GM21447 (cell line): Measurements from ENCODE around the gene PXT1.
"Not testable (repeated sequence)": the region's sequence is repeated elsewhere in the genome, so short reads cannot be mapped to it uniquely, and the experiment has no call there.

Experiments used
- ATAC-seq: cut with Tn5 transposase; IDR thresholded peaks from one replicate; pipeline ENCODE4 v1.9.1; 2021; ENCODE audit not compliant: unreplicated experiment

Gene PXT1, protein sequence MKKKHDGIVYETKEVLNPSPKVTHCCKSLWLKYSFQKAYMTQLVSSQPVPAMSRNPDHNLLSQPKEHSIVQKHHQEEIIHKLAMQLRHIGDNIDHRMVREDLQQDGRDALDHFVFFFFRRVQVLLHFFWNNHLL

DNA sequence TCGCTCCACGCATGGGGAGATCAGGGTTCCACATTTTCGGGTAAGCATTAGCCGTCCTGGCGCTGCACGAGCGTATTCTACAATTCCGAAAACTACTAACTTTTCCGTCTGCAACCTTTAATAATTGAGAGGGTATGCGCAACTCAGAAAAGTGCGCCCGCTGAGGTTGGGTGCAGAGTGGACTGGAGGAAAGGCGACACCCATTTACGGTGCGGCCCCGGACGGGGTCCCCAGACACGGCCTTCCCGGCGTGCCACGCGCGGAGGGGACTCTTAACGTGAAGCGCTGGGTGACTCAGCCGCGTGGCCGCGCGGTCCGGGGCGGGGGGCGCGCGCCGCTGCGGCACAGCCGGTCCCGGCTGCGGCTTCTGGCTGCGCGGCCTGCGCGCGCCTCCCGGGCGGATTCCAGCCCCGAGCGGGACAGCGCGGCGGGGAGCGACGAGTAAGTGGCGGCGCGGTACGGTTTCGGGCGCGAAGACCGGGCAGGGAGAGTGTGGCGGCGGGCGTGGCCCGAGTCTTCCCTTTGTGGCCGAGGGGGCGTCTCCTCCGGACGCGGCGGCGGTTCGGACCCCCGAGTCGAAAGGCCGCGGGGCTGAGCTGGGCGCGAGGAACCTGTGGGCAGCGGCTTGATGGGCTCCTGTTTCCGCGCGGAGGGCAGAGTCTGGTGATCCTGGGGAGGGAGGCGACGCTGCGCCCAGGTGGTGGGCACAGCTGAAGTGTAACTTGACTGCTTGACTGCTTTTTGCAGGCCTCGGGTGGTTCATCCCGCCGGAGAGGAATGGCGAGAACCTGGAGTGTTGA, at the start of gene PXT1, which contains the start of gene KCTD20:
PXT1 (minus strand) TSS at position 184 of the 800 bp plus-strand sequence. CDS start 16,772 bp downstream, outside the sequence.
KCTD20 (plus strand) TSS at position 330 of the 800 bp plus-strand sequence. CDS start 27,098 bp downstream, outside the sequence.
- peak; percentile 69 for ATAC-seq

DNA sequence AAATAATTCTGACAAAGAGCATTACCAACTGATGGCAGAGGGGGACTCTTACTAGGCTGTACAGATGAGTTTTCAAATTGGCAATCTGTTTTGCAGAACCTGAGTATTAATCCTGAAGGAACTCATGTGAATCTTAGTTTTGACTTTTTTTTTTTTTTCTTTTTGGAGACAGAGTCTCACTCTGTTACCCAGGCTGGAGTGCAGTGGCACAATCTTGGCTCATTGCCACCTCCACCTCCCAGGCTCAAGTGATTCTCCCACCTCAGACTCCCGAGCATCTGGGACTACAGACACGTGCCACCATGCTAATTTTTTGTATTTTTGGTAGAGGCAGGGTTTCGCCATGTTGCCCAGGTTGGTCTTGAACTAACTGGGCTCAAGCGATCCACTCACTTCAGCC, 49.4 kb upstream of the PXT1 start:
- no peak for ATAC-seq

DNA sequence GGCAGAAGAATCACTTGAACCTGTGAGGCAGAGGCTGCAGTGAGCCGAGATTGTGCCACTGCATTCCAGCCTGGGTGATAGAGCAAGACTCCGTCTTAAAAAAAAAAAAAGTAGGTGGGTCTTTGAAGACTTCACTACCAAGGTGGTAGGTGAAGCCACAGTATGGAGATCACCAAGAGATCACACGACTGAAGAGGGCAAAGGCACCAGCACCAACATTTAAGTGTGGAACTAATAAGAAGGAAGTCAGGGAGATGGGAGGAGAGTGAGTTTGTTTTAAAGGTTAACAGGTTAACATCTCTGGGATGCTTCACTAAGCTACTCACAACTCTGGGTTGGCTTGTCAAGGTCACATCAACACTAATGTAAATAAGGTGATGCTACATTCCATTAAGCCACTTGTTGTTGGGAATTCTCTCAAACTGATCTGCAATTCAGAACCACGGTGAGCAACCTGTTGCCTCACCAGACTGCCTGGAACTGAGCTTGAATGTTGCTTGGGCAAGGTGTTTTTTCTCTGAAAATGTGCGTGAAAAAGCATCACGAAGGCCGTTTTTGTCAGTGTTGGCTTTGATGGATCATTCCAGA, 48.8 kb upstream of the PXT1 start:
- ATAC-seq: no peak

DNA sequence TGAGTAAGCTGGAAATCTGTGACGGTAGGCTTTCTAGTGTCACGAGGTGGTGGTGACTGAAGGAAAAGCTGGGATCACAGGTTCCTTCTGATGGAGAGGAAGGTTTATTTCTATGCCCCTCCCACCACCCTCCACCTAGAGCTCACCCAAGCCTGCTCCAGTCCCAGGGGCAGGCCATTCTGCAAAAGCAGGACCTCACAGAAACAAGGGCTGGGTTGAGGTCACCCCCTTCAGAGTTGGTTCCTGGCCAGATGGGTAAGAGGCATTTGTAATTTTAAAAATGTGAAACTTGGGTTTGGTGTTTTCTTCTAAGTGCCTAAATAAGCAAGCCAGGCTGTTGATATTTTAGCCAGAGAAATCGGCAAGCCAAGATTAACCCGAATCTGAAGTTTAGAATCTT, 46.8 kb upstream of the PXT1 start:
- no peak for ATAC-seq

DNA sequence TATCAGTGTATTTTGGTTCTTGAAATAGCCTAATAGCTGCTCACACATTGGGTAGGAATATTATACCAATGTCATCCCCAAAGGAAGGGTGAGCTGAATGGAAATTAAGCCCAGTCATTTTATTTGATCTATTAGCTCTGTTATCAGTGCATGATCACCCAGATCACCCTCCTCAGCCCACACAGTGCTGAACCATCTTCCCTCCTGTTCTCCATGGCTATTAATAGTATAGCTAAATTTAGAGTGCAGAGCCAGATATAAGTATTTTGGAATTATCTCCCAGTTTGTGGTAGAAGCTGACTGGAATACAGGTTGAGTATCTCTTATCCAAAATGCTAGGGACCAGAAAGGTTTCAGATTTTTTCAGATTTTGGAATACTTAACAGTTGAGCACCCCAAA, 45.6 kb upstream of the PXT1 start:
- ATAC-seq: no peak

DNA sequence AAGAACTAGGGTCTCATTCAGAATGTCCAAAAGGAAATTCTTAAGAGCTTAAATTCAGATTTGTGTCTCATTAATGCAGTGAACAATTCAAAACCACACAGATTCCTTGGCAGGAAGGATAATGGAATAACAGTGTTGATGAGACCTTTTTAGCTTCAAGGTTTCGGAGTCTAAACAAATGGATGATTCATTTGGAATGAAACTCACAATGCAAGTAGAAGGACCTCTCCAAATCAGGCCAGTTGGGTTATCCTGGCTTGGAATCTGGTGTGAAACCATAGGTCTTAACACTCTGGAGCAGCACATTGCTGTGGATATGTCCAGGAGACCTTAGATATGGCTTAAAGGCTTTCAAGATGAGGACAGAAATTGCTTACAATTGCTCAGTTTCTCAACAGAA, 45.0 kb upstream of the PXT1 start:
- ATAC-seq: no peak

DNA sequence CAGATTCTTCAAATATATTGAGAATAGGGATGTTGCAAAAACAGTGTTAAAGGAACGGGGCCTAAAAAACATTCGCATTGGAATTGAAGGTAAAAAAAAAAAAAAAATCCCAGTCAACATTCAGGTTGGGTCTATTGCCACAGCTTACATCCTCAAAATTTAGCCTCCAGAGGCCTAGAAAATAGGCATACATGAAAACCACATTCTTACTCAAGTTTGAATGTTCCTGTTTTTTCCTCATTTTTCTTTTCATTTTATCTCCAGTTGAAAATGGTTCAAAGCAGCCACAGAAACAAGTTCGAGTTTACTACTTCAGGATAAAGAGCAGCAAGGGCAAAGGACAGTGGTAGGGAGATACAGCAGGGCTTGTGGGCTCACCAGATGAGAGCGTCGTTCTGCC, 42.1 kb upstream of the PXT1 start:
- ATAC-seq: no peak

DNA sequence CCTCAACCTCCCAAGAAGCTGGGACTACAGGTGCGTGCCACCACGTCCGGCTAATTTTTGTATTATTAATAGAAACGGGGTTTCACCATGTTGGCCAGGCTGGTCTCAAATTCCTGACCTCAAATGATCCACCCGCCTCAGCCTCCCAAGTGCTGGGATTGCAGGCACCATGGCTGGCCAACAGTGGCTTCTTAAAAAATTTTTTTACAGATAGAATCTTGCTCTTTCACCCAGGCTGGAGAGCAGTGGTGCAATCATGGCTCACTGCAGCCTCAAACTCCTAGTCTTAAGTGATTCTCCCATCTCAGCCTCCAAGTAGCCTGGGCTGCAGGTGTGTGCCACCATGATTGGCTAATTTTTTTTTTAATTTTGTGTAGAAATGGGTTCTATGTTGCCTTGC, 40.7 kb upstream of the PXT1 start:
- ATAC-seq: not testable (repeated sequence)

DNA sequence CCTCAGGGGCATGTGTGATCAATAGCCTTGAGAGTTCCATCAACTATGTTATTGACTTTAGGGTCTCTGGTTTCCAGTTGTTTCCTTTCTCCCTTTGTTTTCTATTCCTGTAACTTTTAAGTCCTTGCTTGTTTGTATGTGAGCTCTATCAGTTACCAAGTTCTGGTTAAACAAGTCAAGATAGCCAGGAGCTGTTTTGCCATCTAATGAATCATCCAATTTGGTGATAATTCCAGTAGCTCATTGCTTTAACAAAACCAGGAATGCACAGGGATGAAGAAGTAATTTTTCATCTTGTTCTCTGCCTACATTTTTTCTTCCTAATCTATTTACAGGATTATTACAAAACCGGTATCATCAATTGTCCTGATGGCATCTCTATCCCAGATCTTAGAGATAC, 36.6 kb upstream of the PXT1 start:
- no peak for ATAC-seq

DNA sequence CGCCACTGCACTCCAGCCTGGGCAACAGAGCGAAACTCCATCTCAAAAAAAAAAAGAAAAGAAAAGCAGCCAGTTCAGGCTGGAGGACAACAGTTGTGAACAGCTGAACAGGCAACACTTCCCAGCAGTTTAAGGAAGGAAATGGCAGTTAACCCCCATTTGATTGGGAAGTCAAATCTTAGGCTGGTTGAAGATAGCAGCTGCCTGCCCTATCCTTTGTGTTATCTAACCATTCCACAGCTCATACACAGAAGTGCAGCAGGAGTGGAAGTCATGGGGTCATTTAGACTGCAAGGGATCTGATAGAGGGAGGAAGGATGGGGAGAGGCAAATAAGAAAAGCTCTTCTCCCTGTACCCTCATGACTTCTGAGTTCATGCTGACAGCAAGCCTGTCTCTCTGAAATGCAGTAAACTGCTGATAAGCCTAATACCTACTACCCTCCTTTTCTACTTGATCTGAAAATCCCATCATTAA, 35.4 kb upstream of the PXT1 start:
- ATAC-seq: no peak

DNA sequence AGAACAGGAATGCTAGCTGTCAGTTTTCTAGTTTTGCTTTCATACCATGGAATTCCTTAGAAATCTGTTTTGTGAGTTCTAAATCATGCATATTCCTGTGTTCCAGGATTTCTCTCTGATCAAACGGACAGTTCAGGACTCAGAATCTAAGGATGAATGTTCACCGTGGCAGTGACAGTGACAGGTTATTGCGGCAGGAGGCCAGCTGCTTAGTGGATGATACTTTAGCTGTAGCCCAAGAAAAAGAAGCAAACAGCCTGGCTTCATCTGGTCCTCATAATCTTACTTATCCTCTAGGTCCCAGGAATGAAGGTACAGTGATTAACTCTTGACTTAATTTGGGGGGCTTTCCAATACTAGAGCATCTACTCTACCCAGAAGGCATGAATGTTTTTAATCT, 27.3 kb upstream of the PXT1 start:
- no peak for ATAC-seq

DNA sequence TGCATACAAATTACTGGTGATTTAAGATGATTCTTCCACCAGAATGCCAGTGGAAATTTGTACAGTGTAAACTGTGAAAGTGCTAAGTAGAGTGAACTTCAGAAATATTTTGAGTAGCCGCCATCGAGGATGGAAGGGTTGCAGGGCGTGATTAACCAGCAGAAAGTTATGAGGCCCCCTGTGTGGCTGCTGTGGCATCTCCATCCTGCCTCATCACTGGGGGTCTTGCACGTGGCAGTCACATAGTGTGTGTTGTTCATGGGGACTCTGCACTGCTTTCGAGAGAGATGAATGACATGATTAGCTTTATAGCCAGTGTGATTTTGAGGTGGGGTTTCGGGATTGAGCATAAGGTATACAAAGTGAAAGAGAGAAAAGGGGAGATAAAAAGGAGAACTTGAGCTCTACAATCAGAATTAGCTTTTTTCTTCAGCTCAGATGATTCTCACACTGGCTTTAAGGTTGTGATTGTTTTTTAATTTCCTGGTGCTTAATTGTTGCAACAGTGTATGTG, 26.6 kb upstream of the PXT1 start:
- ATAC-seq: no peak

DNA sequence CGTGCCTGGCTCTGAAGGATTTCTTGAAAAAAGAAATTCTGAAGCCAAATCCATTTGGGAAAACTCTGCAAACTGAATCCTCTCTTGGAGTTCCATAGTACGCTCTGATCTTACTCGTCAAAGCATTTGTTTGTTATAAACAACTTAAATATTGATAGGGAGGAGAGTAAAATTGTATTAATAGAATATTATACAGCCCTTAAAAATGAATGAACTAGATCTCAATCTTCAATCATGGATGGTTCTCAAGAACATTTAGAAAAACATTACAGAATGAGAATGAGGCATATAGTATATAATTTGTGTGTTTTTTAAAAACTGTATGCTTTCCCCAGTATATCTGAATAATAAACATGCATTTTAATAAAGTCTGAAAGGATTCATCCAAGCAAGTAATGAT, 25.0 kb upstream of the PXT1 start:
- no peak for ATAC-seq

DNA sequence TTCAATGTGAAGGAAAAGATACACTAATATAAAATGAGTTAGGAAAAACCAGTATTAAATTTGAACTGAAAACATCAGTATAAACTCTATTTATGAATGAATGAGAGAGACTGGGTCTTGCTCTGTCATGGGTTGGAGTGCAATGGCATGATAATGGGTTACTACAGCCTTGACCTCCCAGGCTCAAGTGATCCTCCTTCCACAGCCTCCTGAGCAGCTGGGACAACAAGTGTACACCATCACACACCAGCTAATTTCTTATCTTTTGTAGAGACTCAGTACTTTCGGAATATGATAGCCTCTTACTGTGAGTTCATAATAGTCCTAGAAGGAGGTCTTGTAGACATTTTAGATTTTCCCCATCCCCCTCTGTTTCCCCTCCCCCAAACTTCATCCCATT, 21.6 kb upstream of the PXT1 start:
- ATAC-seq: no peak

DNA sequence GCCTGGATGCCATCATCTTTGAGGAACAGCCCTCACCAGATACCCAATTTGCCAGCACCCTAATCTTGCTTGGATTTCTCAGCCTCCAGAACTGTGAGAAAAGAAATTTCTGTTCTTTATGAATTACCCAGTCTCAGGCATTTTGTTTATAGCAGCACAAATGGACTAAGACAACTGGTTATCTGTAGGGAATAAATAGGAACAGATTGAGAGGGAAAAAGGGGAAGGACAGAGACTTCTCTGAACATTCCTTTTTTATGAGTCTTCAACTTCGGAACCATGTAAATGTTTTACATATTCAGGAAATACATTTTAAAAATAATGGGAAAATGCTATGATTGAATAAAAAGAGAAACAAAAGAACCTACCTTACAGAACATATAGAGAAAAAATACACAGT, 21.0 kb upstream of the PXT1 start:
- no peak for ATAC-seq

DNA sequence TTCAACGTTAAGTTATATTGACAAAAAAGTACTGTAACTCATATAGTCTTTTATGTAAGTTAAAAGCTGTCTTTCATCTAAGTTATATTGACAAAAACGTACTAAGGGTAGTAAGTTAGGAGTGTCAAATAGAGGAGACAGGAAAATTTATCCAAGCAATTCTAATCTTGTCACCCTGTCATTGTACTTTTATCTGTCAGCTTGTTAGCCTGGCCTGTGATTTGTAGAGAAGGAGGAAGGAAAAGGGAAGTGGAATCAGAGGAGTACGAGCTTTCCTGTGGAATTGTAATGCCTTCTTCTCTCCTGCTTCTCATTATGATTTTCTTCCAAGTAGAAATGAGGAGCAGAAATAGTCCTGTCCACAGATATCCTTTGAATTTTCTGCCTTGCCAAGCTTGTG, 19.0 kb upstream of the PXT1 start:
- no peak for ATAC-seq

DNA sequence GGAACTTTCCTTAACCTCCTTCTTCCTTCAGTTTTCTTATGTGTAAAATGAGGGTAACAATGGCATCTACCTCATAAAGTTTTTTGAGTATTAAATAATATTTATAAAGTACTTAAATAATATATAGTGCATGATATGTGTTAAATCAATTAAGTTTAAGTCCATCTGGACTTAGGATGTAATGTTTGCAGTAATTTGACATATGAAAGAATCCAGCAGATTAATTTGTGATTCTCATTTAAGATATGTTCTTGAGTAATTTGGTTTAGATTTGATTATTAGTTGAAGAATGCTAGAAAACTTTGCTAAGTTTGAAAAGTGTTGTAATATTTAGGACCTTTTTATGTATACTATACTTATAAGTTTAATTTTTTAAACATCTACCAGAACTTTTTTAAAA, 18.3 kb upstream of the PXT1 start:
- no peak for ATAC-seq

DNA sequence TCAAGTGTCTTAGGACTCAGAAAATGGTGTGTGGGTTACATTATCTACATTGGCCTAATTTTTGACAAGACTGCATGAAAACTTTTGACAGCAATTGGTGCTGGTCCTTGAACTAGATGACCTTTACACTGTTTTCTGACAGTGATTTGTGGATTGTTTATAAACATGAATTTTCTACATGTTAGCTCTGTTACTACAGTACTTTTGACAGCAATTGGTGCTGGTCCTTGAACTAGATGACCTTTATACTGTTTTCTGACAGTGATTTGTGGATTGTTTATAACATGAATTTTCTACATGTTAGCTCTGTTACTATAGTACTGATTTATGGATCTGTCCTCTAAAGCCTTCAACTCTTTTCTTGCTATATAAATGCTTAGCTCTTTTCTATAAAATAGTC, 16.8 kb upstream of the PXT1 start:
- no peak for ATAC-seq

DNA sequence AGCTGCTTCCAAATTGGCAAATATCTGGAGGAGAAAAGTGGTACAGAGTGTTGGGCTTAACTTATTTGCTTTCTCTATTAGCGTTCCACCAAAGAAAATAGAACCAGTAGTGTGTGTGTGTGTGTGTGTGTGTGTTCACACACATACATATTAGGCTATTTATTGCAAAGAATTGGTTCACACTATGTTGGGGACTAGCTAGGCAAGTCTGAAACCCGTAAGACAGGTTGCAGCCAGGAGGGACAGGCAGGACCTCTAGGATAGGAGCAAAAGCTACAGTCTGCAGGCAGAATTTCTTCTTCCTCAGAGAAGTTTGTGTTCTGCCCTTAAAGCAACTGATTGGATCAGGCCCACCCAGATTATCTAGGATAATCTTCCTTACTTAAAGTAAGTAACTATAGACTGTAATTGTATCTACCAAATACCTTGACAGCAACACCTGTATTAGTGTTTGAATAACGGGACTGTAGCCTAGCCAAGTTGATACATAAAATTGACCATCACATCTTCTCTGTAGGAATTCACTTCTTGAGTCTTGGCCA, 12.9 kb upstream of the PXT1 start:
- ATAC-seq: no peak

DNA sequence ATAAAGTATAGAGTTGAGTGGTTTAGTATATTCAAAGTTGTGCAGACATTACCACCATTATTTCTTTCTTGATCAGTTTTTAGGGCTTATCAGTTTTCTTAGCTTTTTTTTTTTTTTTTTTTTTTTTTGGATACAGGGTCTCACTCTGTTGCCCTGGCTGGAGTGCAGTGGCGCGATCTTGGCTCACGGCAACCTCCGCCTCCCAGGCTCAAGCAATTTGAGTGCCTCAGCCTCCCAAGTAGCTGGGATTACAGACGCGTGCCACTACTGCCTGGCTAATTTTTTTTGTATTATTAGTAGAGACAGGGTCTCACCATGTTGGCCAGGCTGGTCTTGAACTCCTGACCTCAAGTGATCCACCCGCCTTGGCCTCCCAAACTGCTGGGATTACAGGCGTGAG, 10.2 kb upstream of the PXT1 start:
- not testable (repeated sequence) for ATAC-seq

DNA sequence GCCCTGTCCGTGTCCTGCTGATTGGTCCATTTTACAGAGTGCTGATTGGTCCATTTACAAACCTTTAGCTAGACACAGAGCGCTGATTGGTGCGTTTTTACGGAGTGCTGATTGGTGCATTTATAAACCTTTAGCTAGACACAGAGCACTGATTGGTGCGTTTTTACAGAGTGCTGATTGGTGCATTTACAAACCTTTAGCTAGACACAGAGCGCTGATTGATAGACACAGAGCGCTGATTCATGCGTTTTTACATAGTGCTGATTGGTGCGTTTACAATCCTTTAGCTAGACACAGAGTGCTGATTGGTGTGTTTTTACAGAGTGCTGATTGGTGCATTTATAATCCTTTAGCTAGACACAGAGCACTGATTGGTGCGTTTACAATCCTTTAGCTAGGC, 6.5 kb upstream of the PXT1 start:
- ATAC-seq: not testable (repeated sequence)

DNA sequence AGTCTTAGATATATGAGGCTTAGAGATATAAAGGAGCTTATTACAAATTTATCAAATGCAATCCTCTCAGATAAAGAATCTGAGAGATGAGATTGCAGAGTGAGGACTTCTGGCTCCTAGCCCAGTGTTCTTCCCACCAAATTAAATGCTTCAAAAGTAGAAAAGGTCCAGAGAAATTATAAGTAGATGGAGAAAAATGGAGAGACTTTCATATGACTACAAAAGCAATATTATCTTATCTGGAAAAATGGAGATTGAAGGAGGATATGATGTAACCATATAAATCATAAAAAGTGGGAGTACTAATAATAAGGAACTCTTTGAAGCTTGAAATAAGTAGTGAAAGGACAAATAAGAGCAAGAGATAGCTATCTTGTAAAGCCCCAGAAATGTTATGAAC, 3.0 kb upstream of the PXT1 start:
- no peak for ATAC-seq
